Prostate gland (tissue), 2 donors: ENCODE results near the gene PPP2R5C.

ENCODE experiments used
- CTCF ChIP-seq, 4 experiments: fragments of 200-600 bp in 2 of 4; fragments of 450-650 bp in 2 of 4; sonication (generic) in 2 of 4; IDR thresholded peaks; 1 replicate in 3 of 4; 2 replicates in 1 of 4; pipeline ENCODE4 v1.5.1; 2016 to 2019; ENCODE audit warnings: antibody characterized with exemption in 4 of 4, mild to moderate bottlenecking in 2 of 4, moderate library complexity in 2 of 4
- POLR2AphosphoS5 ChIP-seq: sonication (generic); formaldehyde crosslinking; IDR thresholded peaks from one replicate; pipeline ENCODE4 v1.6.1; 2017; ENCODE audit warnings: antibody characterized with exemption

GRCh38 chr14:101953151-101953550 lies 191.6 kb downstream of the PPP2R5C start:
- TF ChIP-seq CTCF (IDR thresholded peaks at IDR 0.05) (no peak), POLR2AphosphoS5 (no peak)
